Vagina (tissue), 2 donors: ENCODE results near the gene DGKG. TPM values are rescaled to one million over a fixed set of nuclear protein-coding genes. Genes with fewer than 3 reads are reported as not detected.
A peak's percentile ranks its signal among the peaks of the same experiment; 100 is the strongest.

Source experiments
- DNase-seq, 2 donors: peaks; one replicate each; pipeline ENCODE4 v3.0.0-alpha.2; 2017; ENCODE audit errors: extremely low spot score in 2 of 2
- H3K27ac ChIP-seq: fragments of 200-600 bp; sonication (generic); one replicate; pipeline ENCODE4 v1.5.1; 2019
- H3K27me3 ChIP-seq: fragments of 200-600 bp; sonication (generic); one replicate; pipeline ENCODE4 v1.5.1; 2019
- H3K36me3 ChIP-seq, 2 donors: fragments of 200-600 bp; sonication (generic); one replicate each; pipeline ENCODE4 v1.5.1; 2017 to 2019
- H3K4me1 ChIP-seq: fragments of 200-600 bp; sonication (generic); one replicate; pipeline ENCODE4 v1.5.1; 2019
- H3K4me3 ChIP-seq, 2 donors: fragments of 200-600 bp; sonication (generic); 1 replicate in 1 of 2; 2 replicates in 1 of 2; pipeline ENCODE4 v1.5.1; 2016 to 2019
- H3K9me3 ChIP-seq: fragments of 200-600 bp; sonication (generic); one replicate; pipeline ENCODE4 v1.5.1; 2019
- CTCF ChIP-seq, 3 experiments: fragments of 450-650 bp in 2 of 3; fragments of 200-600 bp in 1 of 3; sonication (generic) in 1 of 3; IDR thresholded peaks; one replicate each; pipeline ENCODE4 v1.5.1; 2017 to 2019; ENCODE audit warnings: antibody characterized with exemption in 3 of 3, mild to moderate bottlenecking in 2 of 3, moderate library complexity in 2 of 3
- POLR2A ChIP-seq, 2 donors: fragments of 450-650 bp; IDR thresholded peaks; one replicate each; pipeline ENCODE4 v1.6.1; 2017; ENCODE audit warnings: antibody characterized with exemption in 2 of 2, mild to moderate bottlenecking in 2 of 2, moderate library complexity in 2 of 2
- POLR2AphosphoS5 ChIP-seq, 2 donors: sonication (generic); formaldehyde crosslinking; IDR thresholded peaks; one replicate each; pipeline ENCODE4 v1.9.0; 2017; ENCODE audit warnings: antibody characterized with exemption in 2 of 2, mild to moderate bottlenecking in 2 of 2, low read depth in 1 of 2; ENCODE audit not compliant: insufficient read depth in 1 of 2
- intact Hi-C: fragments of 100-400 bp; cut with DNase I; formaldehyde crosslinking; loops from one replicate; pipeline ENCODE4 v1.15.1; 2023
- total RNA-seq: library from RNA; depleted of rRNA; stranded (reverse); fragments of >200 nt; gene quantifications from one replicate; pipeline ENCODE4 v1.2.3, GENCODE V29; 2016

Gene DGKG
- total RNA-seq, 1 donor from 2014 or later: 2.5 TPM

GRCh38 chr3:186247821-186248814 lies 113.9 kb downstream of the DGKG start:
- Histone ChIP-seq H3K27ac (no peak overlapping the region), H3K4me1 (no peaks in the 10 kb centered on the region), H3K4me3 (no peak overlapping the region), H3K27me3 (no peaks in the 10 kb centered on the region), H3K36me3 (no peaks in the 10 kb centered on the region), H3K9me3 (no peaks in the 10 kb centered on the region)
- intact Hi-C loops: no loop called here
- no peak for TF ChIP-seq POLR2AphosphoS5 (IDR thresholded peaks at IDR 0.05; ENCODE audit: insufficient read depth in 1 of 2, low read depth in 1 of 2)
- no peak for TF ChIP-seq POLR2A (IDR thresholded peaks at IDR 0.05)
- no peak for TF ChIP-seq CTCF (IDR thresholded peaks at IDR 0.05)
- no peak for DNase-seq

GRCh38 chr3:186246941-186247340 lies 115.1 kb downstream of the DGKG start:
- no peak for TF ChIP-seq POLR2A (IDR thresholded peaks at IDR 0.05)
- no peak for TF ChIP-seq POLR2AphosphoS5 (IDR thresholded peaks at IDR 0.05; ENCODE audit: insufficient read depth in 1 of 2, low read depth in 1 of 2)
- no peak for TF ChIP-seq CTCF (IDR thresholded peaks at IDR 0.05)
- Histone ChIP-seq H3K4me1 (peaks cover 8% of the 10 kb centered on the region), H3K36me3 (no peaks in the 10 kb centered on the region), H3K27me3 (no peaks in the 10 kb centered on the region), H3K9me3 (no peaks in the 10 kb centered on the region), H3K4me3 (no peak overlapping the region), H3K27ac (no peak overlapping the region)
- intact Hi-C loops: no loop called here
- DNase-seq: no peak

- TF ChIP-seq CTCF (IDR thresholded peaks at IDR 0.05): no peak
- TF ChIP-seq POLR2A (IDR thresholded peaks at IDR 0.05): no peak
- TF ChIP-seq POLR2AphosphoS5 (IDR thresholded peaks at IDR 0.05; ENCODE audit: insufficient read depth in 1 of 2, low read depth in 1 of 2): no peak
- H3K4me1 ChIP-seq: peaks cover 12% of the 10 kb centered on the region
- DNase-seq: no peak
- H3K27me3 ChIP-seq: no peaks in the 10 kb centered on the region
- no peak overlapping the region for H3K27ac ChIP-seq
- intact Hi-C loops: no loop called here
- H3K36me3 ChIP-seq: no peaks in the 10 kb centered on the region
- H3K9me3 ChIP-seq: no peaks in the 10 kb centered on the region
- no peak overlapping the region for H3K4me3 ChIP-seq
Measured at GRCh38 chr3:186244016-186244415, 118.0 kb downstream of the DGKG start.

- intact Hi-C loops: no loop called here
- H3K4me1 ChIP-seq: peaks cover 12% of the 10 kb centered on the region
Measured at GRCh38 chr3:186241910-186242821, 119.9 kb downstream of the DGKG start.

More at GRCh38 chr3:186241910-186242821, 119.9 kb downstream of the DGKG start:
- TF ChIP-seq POLR2AphosphoS5 (IDR thresholded peaks at IDR 0.05; ENCODE audit: insufficient read depth in 1 of 2, low read depth in 1 of 2): no peak
- TF ChIP-seq CTCF (IDR thresholded peaks at IDR 0.05): peak in 1 of 3 experiments; percentile 6
- Histone ChIP-seq H3K9me3 (no peaks in the 10 kb centered on the region), H3K27ac (no peak overlapping the region), H3K36me3 (no peaks in the 10 kb centered on the region), H3K27me3 (no peaks in the 10 kb centered on the region), H3K4me3 (peak overlapping the region; percentile 1 to 19)
- DNase-seq: no peak
